GM23338 (cell line): ENCODE measurements around the gene KAT6B. TPM values are rescaled to one million over a fixed set of nuclear protein-coding genes. Genes with fewer than 3 reads are reported as not detected.

Experiments
- ATAC-seq: fragments of 200-7000 bp; cut with Tn5 transposase; 3 replicates; pipeline ENCODE4 v1.9.1; 2020
- DNase-seq: peaks from one replicate; pipeline ENCODE4 v3.0.0-alpha.2; 2015; ENCODE audit warnings: low spot score
- H2AFZ ChIP-seq: fragments of 200-600 bp; sonication (generic); 2 replicates; pipeline ENCODE4 v1.8.0; 2016; ENCODE audit warnings: antibody characterized with exemption, mild to moderate bottlenecking, moderate library complexity
- H3F3A ChIP-seq: fragments of 200-600 bp; sonication (generic); replicated peaks from 2 replicates; pipeline ENCODE4 v1.8.0; 2017; ENCODE audit warnings: antibody characterized with exemption, mixed run types, low read depth
- H3K27ac ChIP-seq: fragments of 200-600 bp; sonication (generic); 2 replicates; pipeline ENCODE4 v1.6.1; 2016; ENCODE audit warnings: low read depth
- H3K27me3 ChIP-seq: fragments of 200-600 bp; sonication (generic); 2 replicates; pipeline ENCODE4 v1.8.0; 2016; ENCODE audit warnings: mild to moderate bottlenecking, mixed run types, moderate library complexity; ENCODE audit not compliant: insufficient read depth
- H3K36me3 ChIP-seq: fragments of 200-600 bp; sonication (generic); 2 replicates; pipeline ENCODE4 v1.8.0; 2016; ENCODE audit warnings: mild to moderate bottlenecking; ENCODE audit not compliant: insufficient read depth
- H3K4me1 ChIP-seq: fragments of 200-600 bp; sonication (generic); 2 replicates; pipeline ENCODE4 v1.8.0; 2016; ENCODE audit warnings: mild to moderate bottlenecking, moderate library complexity; ENCODE audit not compliant: insufficient read depth
- H3K4me2 ChIP-seq: fragments of 200-600 bp; sonication (generic); 2 replicates; pipeline ENCODE4 v1.7.1; 2017; ENCODE audit warnings: mixed run types
- H3K4me3 ChIP-seq: fragments of 200-600 bp; sonication (generic); 2 replicates; pipeline ENCODE4 v1.6.1; 2016; ENCODE audit warnings: mixed run types
- H3K79me2 ChIP-seq: fragments of 200-600 bp; sonication (generic); replicated peaks from 2 replicates; pipeline ENCODE4 v1.8.0; 2017; ENCODE audit warnings: mild to moderate bottlenecking; ENCODE audit not compliant: insufficient read depth
- H3K9me2 ChIP-seq: fragments of 200-600 bp; sonication (generic); 2 replicates; pipeline ENCODE4 v1.8.0; 2017; ENCODE audit not compliant: insufficient read depth
- H4K20me1 ChIP-seq: fragments of 200-600 bp; sonication (generic); replicated peaks from 2 replicates; pipeline ENCODE4 v1.8.0; 2017; ENCODE audit warnings: mild to moderate bottlenecking; ENCODE audit not compliant: insufficient read depth
- H3K27ac Mint-ChIP-seq: 2 replicates; pipeline ENCODE4 v1.8.0; 2020; ENCODE audit warnings: inconsistent platforms, mild to moderate bottlenecking, moderate library complexity, mixed read lengths
- H3K27me3 Mint-ChIP-seq: 3 replicates; pipeline ENCODE4 v1.8.0; 2022; ENCODE audit warnings: low read depth, mild to moderate bottlenecking, moderate library complexity, mixed read lengths, inconsistent platforms; ENCODE audit not compliant: insufficient read depth, poor library complexity
- H3K36me3 Mint-ChIP-seq: 3 replicates; pipeline ENCODE4 v1.8.0; 2021; ENCODE audit warnings: low read depth, mild to moderate bottlenecking, inconsistent platforms, moderate library complexity, mixed read lengths
- H3K4me1 Mint-ChIP-seq: 3 replicates; pipeline ENCODE4 v1.8.0; 2020; ENCODE audit warnings: mild to moderate bottlenecking, inconsistent platforms, mixed read lengths
- H3K4me3 Mint-ChIP-seq: 3 replicates; pipeline ENCODE4 v1.8.0; 2021; ENCODE audit warnings: moderate library complexity, mild to moderate bottlenecking, inconsistent platforms, mixed read lengths
- H3K9me3 Mint-ChIP-seq: 3 replicates; pipeline ENCODE4 v1.8.0; 2020; ENCODE audit warnings: moderate library complexity, mild to moderate bottlenecking, inconsistent platforms, mixed read lengths
- CREB1 ChIP-seq: fragments of 250-450 bp; sonication (Bioruptor Pico); IDR thresholded peaks from 2 replicates; pipeline ENCODE4 v1.5.0; 2020; ENCODE audit warnings: low read depth, mild to moderate bottlenecking, moderate library complexity
- ETS1 ChIP-seq: IDR thresholded peaks from 2 replicates; pipeline ENCODE4 v1.6.1; 2016; ENCODE audit warnings: antibody characterized with exemption
- EZH2 ChIP-seq: fragments of 200-600 bp; sonication (generic); IDR thresholded peaks from one replicate; pipeline ENCODE4 v1.8.0; 2017; ENCODE audit warnings: antibody characterized with exemption, mild to moderate bottlenecking, low read depth; ENCODE audit not compliant: unreplicated experiment
- EZH2phosphoT487 ChIP-seq: fragments of 200-600 bp; sonication (generic); IDR thresholded peaks from one replicate; pipeline ENCODE4 v1.8.1; 2018; ENCODE audit warnings: antibody characterized with exemption; ENCODE audit not compliant: unreplicated experiment
- JUNB ChIP-seq: IDR thresholded peaks from one replicate; pipeline ENCODE4 v1.6.1; 2016; ENCODE audit warnings: antibody characterized with exemption; ENCODE audit not compliant: unreplicated experiment
- NANOG ChIP-seq: IDR thresholded peaks from 2 replicates; pipeline ENCODE4 v1.6.1; 2016; ENCODE audit warnings: antibody characterized with exemption, borderline replicate concordance
- POLR2AphosphoS5 ChIP-seq: IDR thresholded peaks from 2 replicates; pipeline ENCODE4 v1.6.1; 2016; ENCODE audit warnings: antibody characterized with exemption, low read depth
- REST ChIP-seq: IDR thresholded peaks from one replicate; pipeline ENCODE4 v1.6.1; 2018; ENCODE audit warnings: antibody characterized with exemption; ENCODE audit not compliant: unreplicated experiment
- STAT1 ChIP-seq: IDR thresholded peaks from one replicate; pipeline ENCODE4 v1.6.1; 2016; ENCODE audit warnings: antibody characterized with exemption; ENCODE audit not compliant: unreplicated experiment
- ZNF114 ChIP-seq: fragments of 250-450 bp; sonication (Bioruptor Pico); IDR thresholded peaks from 2 replicates; pipeline ENCODE4 v1.5.0; 2020; ENCODE audit warnings: mild to moderate bottlenecking, moderate library complexity
- ZNF331 ChIP-seq: fragments of 250-450 bp; sonication (Bioruptor Pico); IDR thresholded peaks from 2 replicates; pipeline ENCODE4 v1.5.0; 2020; ENCODE audit warnings: low read depth, mild to moderate bottlenecking, moderate library complexity
- ZNF462 ChIP-seq: fragments of 250-450 bp; sonication (Bioruptor Pico); IDR thresholded peaks from 2 replicates; pipeline ENCODE4 v1.5.0; 2020; ENCODE audit warnings: mild to moderate bottlenecking, moderate library complexity
- polyA plus RNA-seq: library from polyadenylated mRNA; unstranded; fragments of >200 nt; fragmentation: Nextera tagmentation; extraction: Ambion mirVana; gene quantifications from 2 replicates; pipeline ENCODE4 v1.2.1, GENCODE V29; 2016
- total RNA-seq: library from RNA; depleted of rRNA; stranded (reverse); fragments of >200 nt; shearing (Covaris generic); gene quantifications from 2 replicates; pipeline ENCODE4 v1.2.3, GENCODE V29; 2014

The KAT6B gene
- total and polyA plus RNA-seq, 2 experiments from 2014 or later, result 21.3 to 31.4 TPM

GRCh38 chr10:75032813-75033212, 206.4 kb downstream of the KAT6B start:
- Histone ChIP-seq H3K36me3 (0 out of 2 replicates have a peak, but pooled peaks cover 4% of the 10 kb centered on the region), H3K27me3 (no peaks in the 10 kb centered on the region), H3K4me1 (no peaks in the 10 kb centered on the region), H3K4me3 (no peak overlapping the region), H4K20me1 (0 out of 2 replicates have a peak, but pooled peaks cover 3% of the 10 kb centered on the region), H2AFZ (no peak overlapping the region), H3K79me2 (no peaks in the 10 kb centered on the region), H3K27ac (no peak overlapping the region), H3F3A (no peaks in the 10 kb centered on the region), H3K9me2 (no peaks in the 10 kb centered on the region), H3K4me2 (no peak overlapping the region)
- Mint-ChIP-seq H3K27me3 (peaks cover 3% of the 10 kb centered on the region), H3K4me1 (peaks cover 6% of the 10 kb centered on the region; the same call in 2 of the 3 replicates), H3K9me3 (no peaks in the 10 kb centered on the region), H3K27ac (no peak overlapping the region), H3K36me3 (peaks cover 19% of the 10 kb centered on the region), H3K4me3 (no peak overlapping the region)
- TF ChIP-seq ZNF114 (CRISPR knock-in tag) (no peak), POLR2AphosphoS5 (no peak), ZNF462 (CRISPR knock-in tag) (no peak), CREB1 (CRISPR knock-in tag) (no peak), EZH2 (no peak), STAT1 (no peak), EZH2phosphoT487 (no peak), ETS1 (no peak), NANOG (no peak), ZNF331 (CRISPR knock-in tag) (no peak), REST (no peak), JUNB (no peak)
- no peak for DNase-seq
- ATAC-seq, result no peak
